Bronchial epithelial cell (primary cell): ENCODE measurements around the gene MCCC2. TPM values are rescaled to one million over a fixed set of nuclear protein-coding genes. Genes with fewer than 3 reads are reported as not detected.
A peak's percentile ranks its signal among the peaks of the same experiment; 100 is the strongest.
"Not testable (repeated sequence)": the region's sequence is repeated elsewhere in the genome, so short reads cannot be mapped to it uniquely, and the experiment has no call there.

Experiments used
- DNase-seq: peaks from one replicate; pipeline ENCODE4 v3.0.0-alpha.2; 2010; ENCODE audit warnings: low read depth
- FAIRE-seq: peaks from 2 replicates; lab custom pipeline; 2011; peaks lifted over from hg19 to GRCh38; lab: Jason Lieb, UNC
- H3K27me3 ChIP-seq: 2 replicates; pipeline ENCODE4 v1.5.1; 2011; ENCODE audit warnings: low read length; ENCODE audit not compliant: control insufficient read depth, insufficient read depth
- H3K36me3 ChIP-seq: 2 replicates; pipeline ENCODE4 v1.5.1; 2011; ENCODE audit warnings: low read length; ENCODE audit not compliant: control insufficient read depth, insufficient read depth
- H3K4me3 ChIP-seq: 2 replicates; pipeline ENCODE4 v1.5.1; 2011; ENCODE audit warnings: mild to moderate bottlenecking, low read depth, low read length, control low read depth
- CTCF ChIP-seq: IDR thresholded peaks from 2 replicates; pipeline ENCODE4 v1.5.1; 2011; ENCODE audit warnings: mild to moderate bottlenecking, moderate library complexity, low read length, control low read depth, inconsistent platforms; ENCODE audit not compliant: insufficient read depth, severe bottlenecking
- total RNA-seq: library from RNA; depleted of rRNA; stranded (reverse); fragments of >200 nt; gene quantifications from 2 replicates; pipeline ENCODE4 v1.2.1, GENCODE V29; 2014

The MCCC2 gene
- total RNA-seq, 1 donor from 2014 or later, result 21.3 TPM

DNA sequence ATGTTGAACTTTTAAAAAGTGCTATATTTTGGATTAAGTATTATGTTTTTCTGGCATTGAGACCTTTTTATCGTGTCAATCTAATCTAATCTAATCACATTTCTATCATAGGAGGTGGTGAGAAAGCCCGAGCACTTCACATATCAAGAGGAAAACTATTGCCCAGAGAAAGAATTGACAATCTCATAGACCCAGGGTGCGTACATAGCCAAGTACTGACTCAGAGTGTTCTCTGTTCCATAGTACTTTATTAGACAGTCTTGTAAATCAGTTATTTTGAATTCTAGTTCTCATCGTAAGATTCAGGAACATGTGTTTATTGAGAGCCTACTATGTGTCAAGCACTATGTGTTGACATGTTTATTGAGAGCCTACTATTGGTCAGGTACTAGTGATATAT, 9.0 kb downstream of the MCCC2 start:
- Histone ChIP-seq H3K4me3 (no peak overlapping the region), H3K36me3 (peaks cover 4% of the 10 kb centered on the region), H3K27me3 (no peaks in the 10 kb centered on the region)
- no peak for TF ChIP-seq CTCF
- FAIRE-seq (no peak), DNase-seq (no peak)

DNA sequence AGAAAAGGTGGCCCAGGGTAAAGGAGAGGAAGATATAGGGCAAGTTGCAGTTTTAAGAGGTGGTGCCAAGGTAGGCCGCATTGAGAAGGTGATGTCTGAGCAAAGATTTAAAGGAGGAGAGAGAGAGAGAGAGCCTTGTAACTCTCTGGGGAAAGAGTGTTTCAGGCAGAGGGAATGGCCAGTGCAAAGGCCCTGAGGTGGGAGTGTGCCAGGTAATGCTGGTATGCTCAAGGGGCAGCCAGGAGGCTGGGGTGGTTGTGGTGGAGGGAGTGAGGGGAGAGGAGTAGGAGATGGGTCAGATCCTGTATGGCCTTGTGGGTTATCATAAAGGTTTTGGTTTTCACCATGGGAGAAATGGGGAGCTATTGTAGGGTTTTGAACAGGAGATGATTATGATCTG, 9.9 kb downstream of the MCCC2 start:
- Histone ChIP-seq H3K27me3 (no peaks in the 10 kb centered on the region), H3K4me3 (no peak overlapping the region), H3K36me3 (peaks cover 4% of the 10 kb centered on the region)
- DNase-seq, result no peak
- FAIRE-seq, result no peak
- TF ChIP-seq CTCF, result no peak

DNA sequence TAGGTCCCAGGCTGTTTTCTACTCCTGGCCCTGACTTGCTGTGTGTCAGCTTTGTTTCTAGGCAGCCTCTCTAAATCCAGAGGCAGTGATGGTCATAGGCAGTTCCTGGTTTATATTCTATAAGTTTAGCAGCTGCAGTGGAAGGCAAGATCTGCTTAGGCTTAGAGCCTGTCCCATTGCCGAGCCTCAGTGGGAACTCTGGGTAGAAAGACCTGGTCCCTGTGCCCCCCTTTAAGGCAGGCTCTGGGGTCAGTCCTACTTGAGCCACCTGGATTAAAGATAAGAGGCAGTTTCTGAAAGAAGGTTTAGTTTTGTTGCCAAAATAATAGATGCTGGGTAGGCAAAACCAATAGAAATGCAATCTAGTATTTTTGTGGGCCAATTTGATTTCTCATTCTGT, 13.6 kb downstream of the MCCC2 start:
- TF ChIP-seq CTCF, result no peak
- FAIRE-seq (no peak), DNase-seq (no peak)
- H3K36me3 ChIP-seq, result peaks cover 5% of the 10 kb centered on the region
- H3K4me3 ChIP-seq, result no peak overlapping the region
- no peaks in the 10 kb centered on the region for H3K27me3 ChIP-seq

- no peak overlapping the region for H3K4me3 ChIP-seq
- TF ChIP-seq CTCF, result peak; percentile 72
- no peak for FAIRE-seq
Measured at GRCh38 chr5:71601222-71602026, 14.3 kb downstream of the MCCC2 start.

GRCh38 chr5:71609916-71610315, 22.8 kb downstream of the MCCC2 start:
- not testable (repeated sequence) for H3K36me3 ChIP-seq, H3K4me3 ChIP-seq, DNase-seq, H3K27me3 ChIP-seq, FAIRE-seq

More at GRCh38 chr5:71601222-71602026, 14.3 kb downstream of the MCCC2 start:
- H3K36me3 ChIP-seq, result peaks cover 3% of the 10 kb centered on the region
- no peaks in the 10 kb centered on the region for H3K27me3 ChIP-seq
- peak; percentile 97 for DNase-seq

- no peaks in the 10 kb centered on the region for H3K36me3 ChIP-seq
- no peak for TF ChIP-seq CTCF
- no peaks in the 10 kb centered on the region for H3K27me3 ChIP-seq
- DNase-seq (no peak), FAIRE-seq (no peak)
- no peak overlapping the region for H3K4me3 ChIP-seq
Measured at GRCh38 chr5:71615809-71616208, 28.7 kb downstream of the MCCC2 start.
